ENCODE data around the gene PMM1.

PMM1 gene

DNA sequence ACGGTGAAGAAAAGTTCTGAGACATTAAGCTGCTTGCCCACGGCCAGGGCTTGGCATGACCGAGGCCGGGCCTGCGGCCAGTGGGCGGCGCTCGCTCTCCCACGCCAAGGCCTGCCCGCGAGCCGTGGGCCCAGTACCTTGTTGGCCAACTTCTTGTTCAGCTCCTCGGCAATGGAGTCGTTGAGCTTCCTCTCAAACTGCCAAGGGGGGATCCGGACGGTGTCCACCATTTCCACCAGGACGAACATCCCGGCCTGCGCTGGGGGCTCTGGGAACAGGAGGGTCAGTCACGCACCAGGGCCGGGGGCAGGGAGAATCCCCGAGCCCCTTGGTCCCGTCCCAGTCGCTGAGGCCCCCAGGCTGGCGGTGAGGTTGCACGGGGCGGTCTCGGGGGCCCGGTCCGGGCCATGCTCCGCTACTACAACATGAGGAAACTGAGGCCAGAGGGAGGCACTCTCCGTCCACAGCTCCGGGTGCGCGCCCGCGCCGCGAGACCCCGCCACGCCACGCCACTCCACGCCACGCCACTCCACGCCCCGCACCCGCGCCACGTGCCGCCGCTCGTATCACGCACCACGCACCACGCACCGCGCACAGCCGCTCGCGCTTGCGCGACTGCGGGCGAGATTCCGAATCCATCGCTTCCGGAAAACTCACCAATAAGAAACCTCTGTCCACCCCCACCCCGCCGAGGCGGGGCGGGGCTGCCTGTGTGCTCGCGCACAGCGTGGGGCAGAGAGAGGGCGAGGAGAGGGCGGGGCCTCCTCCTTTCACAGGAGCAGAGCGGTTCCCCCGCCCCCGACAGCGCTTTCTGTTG, 45.6 kb downstream of the PMM1 start, which contains the start of gene POLR3H:
POLR3H (minus strand) TSS at position 617 of the 817 bp plus-strand sequence; CDS start at position 248, 369 bp downstream.
- peak within 1 kb of the TSS; percentile 81 for H3K4me3 ChIP-seq (ENCODE audit: low read length)
- TF ChIP-seq, protein P1, sequence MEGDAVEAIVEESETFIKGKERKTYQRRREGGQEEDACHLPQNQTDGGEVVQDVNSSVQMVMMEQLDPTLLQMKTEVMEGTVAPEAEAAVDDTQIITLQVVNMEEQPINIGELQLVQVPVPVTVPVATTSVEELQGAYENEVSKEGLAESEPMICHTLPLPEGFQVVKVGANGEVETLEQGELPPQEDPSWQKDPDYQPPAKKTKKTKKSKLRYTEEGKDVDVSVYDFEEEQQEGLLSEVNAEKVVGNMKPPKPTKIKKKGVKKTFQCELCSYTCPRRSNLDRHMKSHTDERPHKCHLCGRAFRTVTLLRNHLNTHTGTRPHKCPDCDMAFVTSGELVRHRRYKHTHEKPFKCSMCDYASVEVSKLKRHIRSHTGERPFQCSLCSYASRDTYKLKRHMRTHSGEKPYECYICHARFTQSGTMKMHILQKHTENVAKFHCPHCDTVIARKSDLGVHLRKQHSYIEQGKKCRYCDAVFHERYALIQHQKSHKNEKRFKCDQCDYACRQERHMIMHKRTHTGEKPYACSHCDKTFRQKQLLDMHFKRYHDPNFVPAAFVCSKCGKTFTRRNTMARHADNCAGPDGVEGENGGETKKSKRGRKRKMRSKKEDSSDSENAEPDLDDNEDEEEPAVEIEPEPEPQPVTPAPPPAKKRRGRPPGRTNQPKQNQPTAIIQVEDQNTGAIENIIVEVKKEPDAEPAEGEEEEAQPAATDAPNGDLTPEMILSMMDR (conservative IDR thresholded peaks at IDR 0.05; ENCODE audit: low read depth, low read length) = peak; percentile 70
- DNase-seq (ENCODE audit: low read depth) = peak; percentile 87

DNA sequence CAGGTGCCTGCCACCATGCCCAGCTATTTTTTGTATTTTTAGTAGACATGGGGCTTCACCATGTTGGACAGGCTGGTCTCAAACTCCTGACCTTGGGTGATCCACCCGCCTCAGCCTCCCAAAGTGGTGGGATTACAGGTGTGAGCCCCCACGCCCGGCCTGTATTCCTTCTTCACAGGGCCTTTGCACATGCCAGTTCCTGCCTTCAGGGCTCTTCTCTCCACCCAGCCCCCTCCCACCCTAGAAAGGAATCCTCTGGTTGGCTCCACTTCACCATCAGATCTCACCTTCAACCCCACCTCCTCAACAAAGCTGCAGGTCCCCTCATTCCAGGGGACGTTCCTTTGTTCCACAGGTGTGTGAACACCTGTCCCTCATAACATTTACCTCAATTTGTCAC, 47.4 kb downstream of the PMM1 start:
- TF ChIP-seq, protein P1 (conservative IDR thresholded peaks at IDR 0.05; ENCODE audit: low read depth, low read length) = no peak
- no peak for DNase-seq (ENCODE audit: low read depth)
- H3K4me3 ChIP-seq (ENCODE audit: low read length) = no peak overlapping the region

DNA sequence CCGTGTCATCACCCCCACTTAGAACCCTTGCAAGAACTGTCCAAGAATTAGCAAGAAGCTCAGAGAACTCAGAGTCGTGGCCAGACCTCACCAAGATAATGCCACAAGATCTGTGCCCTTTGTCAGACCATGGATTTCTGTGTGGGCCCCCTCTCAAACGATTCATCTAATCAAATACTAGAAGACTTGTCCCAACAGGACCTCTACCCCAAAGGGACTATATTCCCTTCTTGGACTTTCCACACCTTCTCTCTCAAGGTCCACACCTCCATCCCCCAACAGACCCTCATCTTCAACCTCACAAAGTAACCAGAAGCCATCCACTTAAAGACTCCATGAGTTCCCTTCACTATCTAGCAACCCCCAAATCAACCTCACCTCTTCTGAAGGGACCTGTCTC, 48.2 kb downstream of the PMM1 start:
- TF ChIP-seq, protein P1 (conservative IDR thresholded peaks at IDR 0.05; ENCODE audit: low read depth, low read length) = no peak
- H3K4me3 ChIP-seq (ENCODE audit: low read length) = no peak overlapping the region
- no peak for DNase-seq (ENCODE audit: low read depth)

DNA sequence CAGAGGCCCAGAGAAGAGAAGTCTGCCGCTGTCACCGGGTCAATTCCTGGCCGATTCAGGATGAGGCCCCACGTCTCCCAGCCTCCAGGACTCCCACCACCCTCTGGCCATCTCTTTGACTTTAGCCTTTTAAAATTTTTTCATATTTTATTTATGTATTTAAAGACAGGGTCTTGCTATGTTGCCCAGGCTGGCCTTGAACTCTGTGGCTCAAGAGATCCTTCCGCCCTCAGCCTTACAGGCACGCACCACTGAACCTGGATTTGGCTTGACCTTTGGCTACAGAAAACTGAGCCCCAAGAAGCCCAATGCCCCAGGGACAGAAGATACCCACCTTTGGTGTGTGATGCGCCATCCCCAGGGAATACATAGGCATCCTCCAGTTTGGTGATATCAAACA, 49.3 kb downstream of the PMM1 start:
- no peak for DNase-seq (ENCODE audit: low read depth)
- TF ChIP-seq, protein P1 (conservative IDR thresholded peaks at IDR 0.05; ENCODE audit: low read depth, low read length) = no peak

DNA sequence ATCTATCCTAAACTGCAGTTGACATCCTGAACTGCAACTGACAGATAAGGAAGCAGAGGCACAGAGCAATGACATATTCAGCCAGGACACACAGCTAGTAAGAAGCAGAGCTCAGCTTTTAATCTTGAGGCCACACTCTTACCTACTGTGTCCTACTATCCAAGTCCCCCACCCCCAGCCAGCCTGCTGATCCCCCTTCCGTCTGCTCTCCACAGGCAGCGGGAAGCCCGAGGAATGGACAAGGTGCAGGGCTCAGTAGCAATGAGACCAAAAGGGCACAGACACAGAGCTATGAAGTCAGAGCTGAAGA, 49.7 kb downstream of the PMM1 start:
- TF ChIP-seq, protein P1 (conservative IDR thresholded peaks at IDR 0.05; ENCODE audit: low read depth, low read length) = no peak
- DNase-seq (ENCODE audit: low read depth) = no peak
- no peak overlapping the region for H3K4me3 ChIP-seq (ENCODE audit: low read length)

More for the DNA sequence above, 49.3 kb downstream of the PMM1 start:
- no peak overlapping the region for H3K4me3 ChIP-seq (ENCODE audit: low read length)

DNA sequence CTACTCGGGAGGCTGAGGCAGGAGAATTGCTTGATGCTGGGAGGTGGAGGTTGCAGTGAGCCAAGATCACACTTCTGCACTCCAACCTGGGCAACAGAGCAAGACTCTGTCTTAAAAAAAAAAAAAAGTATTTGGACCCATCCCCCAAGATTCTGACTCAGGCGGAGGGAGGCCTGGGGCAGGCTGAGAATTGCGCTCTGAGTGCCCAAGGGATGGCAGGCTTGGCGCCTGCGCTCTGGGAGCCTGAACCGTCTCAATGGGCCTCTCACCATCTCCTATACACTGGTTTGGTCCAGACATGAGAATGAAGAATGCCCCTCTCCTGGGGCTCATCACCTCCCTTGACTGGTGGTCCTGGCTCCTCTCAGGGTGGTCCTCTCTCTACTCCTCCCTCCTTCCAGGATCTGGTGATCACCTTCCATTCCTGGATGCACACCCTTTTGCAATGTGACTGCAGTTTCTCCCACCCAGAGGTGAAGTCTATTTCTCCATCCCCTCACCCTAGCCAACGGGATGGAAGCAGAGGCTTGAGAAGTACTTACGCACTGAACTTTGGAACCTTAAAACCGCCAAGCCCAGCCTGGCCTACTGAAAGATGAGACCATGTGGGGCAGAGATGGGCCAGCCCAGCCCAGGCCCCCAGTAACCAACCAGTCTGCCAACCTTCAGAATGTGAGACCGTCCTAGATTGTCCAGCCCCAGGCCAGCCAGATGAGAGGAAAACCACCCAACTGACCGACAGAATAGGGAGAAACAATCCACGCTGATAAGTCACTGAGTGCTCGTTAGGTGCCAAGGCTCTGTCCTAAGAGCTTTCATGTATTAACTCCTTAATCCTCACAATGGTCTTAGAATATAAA, 50.3 kb downstream of the PMM1 start:
- no peak overlapping the region for H3K4me3 ChIP-seq (ENCODE audit: low read length)
- DNase-seq (ENCODE audit: low read depth) = no peak
- TF ChIP-seq, protein P1 (conservative IDR thresholded peaks at IDR 0.05; ENCODE audit: low read depth, low read length) = no peak

All from retinal pigment epithelial cell (primary cell).